ENCODE measurements around the gene SMIM20. TPM values are rescaled to one million over a fixed set of nuclear protein-coding genes. Genes with fewer than 3 reads are reported as not detected.

Gene SMIM20
- total RNA-seq, 1 experiment from 2014 or later, result 85.2 TPM

DNA sequence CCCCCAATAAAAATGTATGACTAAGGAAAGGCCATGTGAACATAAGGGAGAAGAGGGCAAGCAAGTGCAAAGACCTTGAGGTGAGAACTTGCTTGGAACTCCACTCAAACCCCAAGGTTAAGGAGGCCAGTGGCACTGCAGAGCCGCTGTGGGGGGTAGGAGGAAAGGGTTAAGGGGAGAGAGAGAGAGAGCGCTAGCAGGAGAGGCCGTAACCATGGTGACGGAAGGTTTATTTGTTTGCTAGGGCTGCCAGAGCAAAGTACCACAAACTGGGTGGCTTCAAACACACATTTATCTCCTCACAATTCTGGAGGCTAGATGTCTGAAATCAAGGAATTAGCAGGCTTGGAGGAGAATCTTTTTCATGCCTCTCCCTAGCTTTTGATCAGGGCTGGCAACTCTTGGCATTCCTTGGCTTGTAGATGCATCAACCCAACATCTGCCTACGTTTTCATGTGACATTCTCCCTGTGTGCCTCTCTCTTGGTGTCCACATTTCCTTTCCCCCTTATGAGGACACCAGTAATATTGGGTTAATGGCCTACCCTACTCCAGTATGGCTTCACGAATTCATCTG is 35.2 kb downstream of the SMIM20 start:
- no peaks in the 10 kb centered on the region for H3K27me3 ChIP-seq (ENCODE audit: low read length)
- H3K4me3 ChIP-seq (ENCODE audit: low read length), result no peak overlapping the region
- H3K27ac ChIP-seq (ENCODE audit: low read length), result no peak overlapping the region
- H3K4me1 ChIP-seq (ENCODE audit: low read length), result no peaks in the 10 kb centered on the region
- no peak overlapping the region for H3K9ac ChIP-seq (ENCODE audit: low read length)
- no peaks in the 10 kb centered on the region for H4K20me1 ChIP-seq (ENCODE audit: insufficient read depth, low read depth, low read length)
- H3K4me2 ChIP-seq (ENCODE audit: low read depth, low read length, poor library complexity, severe bottlenecking), result no peak overlapping the region
- no peak for DNase-seq
- no peak overlapping the region for H2AFZ ChIP-seq (ENCODE audit: low read length)
- no peaks in the 10 kb centered on the region for H3K9me2 ChIP-seq (replicated peaks; ENCODE audit: insufficient read depth, low read length)
- H3K9me3 ChIP-seq (ENCODE audit: low read length), result no peaks in the 10 kb centered on the region
- H3K79me2 ChIP-seq (ENCODE audit: low read length), result no peaks in the 10 kb centered on the region
- no peaks in the 10 kb centered on the region for H3K36me3 ChIP-seq (ENCODE audit: insufficient read depth, low read length)

DNA sequence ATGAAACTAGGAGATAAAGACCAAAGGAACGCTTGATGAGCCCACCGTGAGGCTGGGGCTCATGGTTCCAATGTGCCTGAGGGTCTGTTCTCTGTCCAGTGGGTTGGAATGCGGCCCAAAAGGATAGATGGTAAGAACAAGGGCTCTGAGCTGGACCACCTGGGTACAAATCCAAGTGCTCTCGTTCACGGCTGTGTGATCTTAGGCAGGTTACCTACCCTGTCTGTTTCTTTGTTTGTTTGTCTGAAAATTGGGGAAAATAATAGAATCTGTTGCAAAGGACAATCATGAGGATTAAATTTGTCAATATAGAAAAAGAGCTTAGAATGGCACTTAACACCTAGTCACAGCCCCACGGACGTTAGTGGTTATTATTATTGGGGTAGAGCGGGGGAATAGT is 36.0 kb downstream of the SMIM20 start:
- Histone ChIP-seq H2AFZ (ENCODE audit: low read length) (no peak overlapping the region), H3K27ac (ENCODE audit: low read length) (no peak overlapping the region), H3K36me3 (ENCODE audit: insufficient read depth, low read length) (no peaks in the 10 kb centered on the region), H3K9me3 (ENCODE audit: low read length) (no peaks in the 10 kb centered on the region), H4K20me1 (ENCODE audit: insufficient read depth, low read depth, low read length) (no peaks in the 10 kb centered on the region), H3K27me3 (ENCODE audit: low read length) (no peaks in the 10 kb centered on the region), H3K4me1 (ENCODE audit: low read length) (no peaks in the 10 kb centered on the region), H3K9me2 (replicated peaks; ENCODE audit: insufficient read depth, low read length) (no peaks in the 10 kb centered on the region), H3K4me2 (ENCODE audit: low read depth, low read length, poor library complexity, severe bottlenecking) (no peak overlapping the region), H3K4me3 (ENCODE audit: low read length) (no peak overlapping the region), H3K9ac (ENCODE audit: low read length) (no peak overlapping the region), H3K79me2 (ENCODE audit: low read length) (no peaks in the 10 kb centered on the region)
- no peak for DNase-seq

DNA sequence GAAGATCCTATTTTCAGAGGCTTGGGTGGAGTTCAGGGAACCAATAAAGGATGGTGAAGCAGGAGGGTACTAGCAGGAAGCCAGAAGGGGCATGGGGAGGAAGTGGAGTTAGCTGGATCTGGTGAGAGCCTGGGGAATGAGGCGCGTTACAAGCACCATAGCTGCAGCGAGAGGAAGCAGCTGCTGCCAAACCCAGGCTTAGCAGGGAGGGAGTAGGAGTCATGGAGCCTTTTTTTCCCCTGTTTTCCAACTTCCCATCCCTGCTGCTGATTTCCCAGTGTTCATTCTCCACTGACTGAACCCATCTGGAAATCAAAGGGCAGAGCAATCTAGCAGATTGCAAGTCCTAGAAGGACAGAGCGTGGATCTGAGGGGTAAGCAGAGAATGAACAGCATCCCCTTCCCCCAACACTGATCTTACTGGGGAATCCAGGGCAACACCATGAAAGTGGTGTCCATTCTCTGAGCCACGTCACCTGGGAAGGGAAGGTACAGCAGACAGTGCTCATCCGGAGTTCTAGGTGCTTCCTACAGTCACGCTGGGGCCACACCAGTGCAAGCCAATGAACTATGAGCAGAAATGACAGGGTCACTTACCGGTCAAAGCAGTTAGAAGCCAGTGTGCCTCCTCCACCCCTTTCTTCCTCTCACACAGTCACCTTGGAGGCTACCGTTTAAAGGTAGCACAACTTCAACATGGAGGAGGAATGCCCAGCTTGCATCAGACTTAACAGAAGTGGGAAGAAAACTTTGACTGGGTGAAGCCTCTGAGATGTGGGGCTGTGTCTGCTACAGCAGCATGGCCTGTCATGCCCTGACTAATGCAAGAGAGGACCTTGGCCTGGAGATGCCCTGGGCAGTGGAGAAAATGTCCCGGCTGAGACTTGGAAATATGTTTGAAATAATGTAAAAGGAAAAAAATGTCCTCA is 36.7 kb downstream of the SMIM20 start:
- Histone ChIP-seq H3K4me3 (ENCODE audit: low read length) (no peak overlapping the region), H3K27ac (ENCODE audit: low read length) (no peak overlapping the region), H2AFZ (ENCODE audit: low read length) (no peak overlapping the region), H3K36me3 (ENCODE audit: insufficient read depth, low read length) (no peaks in the 10 kb centered on the region), H3K9me2 (replicated peaks; ENCODE audit: insufficient read depth, low read length) (no peaks in the 10 kb centered on the region), H3K79me2 (ENCODE audit: low read length) (no peaks in the 10 kb centered on the region), H3K27me3 (ENCODE audit: low read length) (no peaks in the 10 kb centered on the region), H3K4me2 (ENCODE audit: low read depth, low read length, poor library complexity, severe bottlenecking) (no peak overlapping the region), H4K20me1 (ENCODE audit: insufficient read depth, low read depth, low read length) (no peaks in the 10 kb centered on the region), H3K9ac (ENCODE audit: low read length) (no peak overlapping the region), H3K4me1 (ENCODE audit: low read length) (no peaks in the 10 kb centered on the region), H3K9me3 (ENCODE audit: low read length) (no peaks in the 10 kb centered on the region)
- DNase-seq, result no peak

DNA sequence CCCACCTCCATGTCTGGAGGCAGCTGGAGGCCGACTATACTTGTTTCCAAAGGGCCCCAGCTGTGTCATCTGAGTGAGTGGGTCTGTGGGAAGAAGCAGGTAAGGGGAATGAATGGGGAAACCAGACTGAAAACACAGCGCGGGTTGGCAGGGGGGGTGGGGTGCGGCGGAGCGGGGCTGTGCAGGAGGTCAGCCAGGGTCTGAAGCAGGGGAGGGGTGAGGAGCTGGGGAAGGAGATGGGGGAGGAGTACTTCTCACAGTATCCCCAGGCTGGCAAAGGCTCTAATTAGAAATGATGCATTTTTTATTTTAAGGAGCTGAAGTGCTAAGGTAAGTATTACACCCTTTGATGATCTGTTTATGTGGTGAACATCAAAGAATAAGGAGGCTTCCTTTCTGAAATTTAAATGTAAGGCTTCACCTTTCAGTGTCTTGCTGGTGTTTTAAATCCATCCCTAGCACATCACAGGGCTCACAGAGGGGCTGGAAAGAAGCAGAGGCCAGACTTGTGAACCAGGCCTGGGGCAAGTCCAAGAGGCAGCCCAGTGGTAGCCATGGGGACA is 37.5 kb downstream of the SMIM20 start:
- Histone ChIP-seq H3K27me3 (ENCODE audit: low read length) (no peaks in the 10 kb centered on the region), H3K27ac (ENCODE audit: low read length) (no peak overlapping the region), H3K4me3 (ENCODE audit: low read length) (no peak overlapping the region), H3K9me3 (ENCODE audit: low read length) (no peaks in the 10 kb centered on the region), H3K4me1 (ENCODE audit: low read length) (no peaks in the 10 kb centered on the region), H3K9ac (ENCODE audit: low read length) (no peak overlapping the region), H4K20me1 (ENCODE audit: insufficient read depth, low read depth, low read length) (no peaks in the 10 kb centered on the region), H3K9me2 (replicated peaks; ENCODE audit: insufficient read depth, low read length) (no peaks in the 10 kb centered on the region), H3K4me2 (ENCODE audit: low read depth, low read length, poor library complexity, severe bottlenecking) (no peak overlapping the region), H2AFZ (ENCODE audit: low read length) (no peak overlapping the region), H3K36me3 (ENCODE audit: insufficient read depth, low read length) (no peaks in the 10 kb centered on the region), H3K79me2 (ENCODE audit: low read length) (no peaks in the 10 kb centered on the region)
- no peak for DNase-seq

DNA sequence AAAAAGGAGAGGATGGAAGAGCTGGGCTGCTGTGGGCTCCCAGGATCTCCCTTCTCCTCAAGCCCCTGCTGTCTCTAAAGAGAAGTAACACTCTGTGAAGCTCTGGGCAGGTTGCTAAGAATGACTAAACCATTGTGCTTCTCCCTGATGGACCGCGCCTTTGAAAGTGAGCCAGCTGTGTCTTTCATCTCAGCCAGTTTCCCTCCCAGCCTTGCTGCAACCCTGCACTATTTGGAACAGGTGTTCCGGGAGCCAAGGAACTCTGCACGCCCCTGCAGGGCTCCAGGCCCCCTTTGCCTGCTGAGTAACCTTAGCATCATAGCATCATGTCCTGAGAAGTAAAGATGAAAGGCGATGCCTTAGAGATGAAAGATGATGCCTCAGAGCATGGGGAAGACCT is 39.7 kb downstream of the SMIM20 start:
- H4K20me1 ChIP-seq (ENCODE audit: insufficient read depth, low read depth, low read length), result no peaks in the 10 kb centered on the region
- no peaks in the 10 kb centered on the region for H3K9me2 ChIP-seq (replicated peaks; ENCODE audit: insufficient read depth, low read length)
- H3K9me3 ChIP-seq (ENCODE audit: low read length), result no peaks in the 10 kb centered on the region
- H3K27ac ChIP-seq (ENCODE audit: low read length), result no peak overlapping the region
- no peak overlapping the region for H3K4me3 ChIP-seq (ENCODE audit: low read length)
- H3K4me2 ChIP-seq (ENCODE audit: low read depth, low read length, poor library complexity, severe bottlenecking), result no peak overlapping the region
- H2AFZ ChIP-seq (ENCODE audit: low read length), result no peak overlapping the region
- H3K27me3 ChIP-seq (ENCODE audit: low read length), result no peaks in the 10 kb centered on the region
- H3K4me1 ChIP-seq (ENCODE audit: low read length), result no peaks in the 10 kb centered on the region
- no peaks in the 10 kb centered on the region for H3K79me2 ChIP-seq (ENCODE audit: low read length)
- DNase-seq, result no peak
- no peaks in the 10 kb centered on the region for H3K36me3 ChIP-seq (ENCODE audit: insufficient read depth, low read length)
- no peak overlapping the region for H3K9ac ChIP-seq (ENCODE audit: low read length)

DNA sequence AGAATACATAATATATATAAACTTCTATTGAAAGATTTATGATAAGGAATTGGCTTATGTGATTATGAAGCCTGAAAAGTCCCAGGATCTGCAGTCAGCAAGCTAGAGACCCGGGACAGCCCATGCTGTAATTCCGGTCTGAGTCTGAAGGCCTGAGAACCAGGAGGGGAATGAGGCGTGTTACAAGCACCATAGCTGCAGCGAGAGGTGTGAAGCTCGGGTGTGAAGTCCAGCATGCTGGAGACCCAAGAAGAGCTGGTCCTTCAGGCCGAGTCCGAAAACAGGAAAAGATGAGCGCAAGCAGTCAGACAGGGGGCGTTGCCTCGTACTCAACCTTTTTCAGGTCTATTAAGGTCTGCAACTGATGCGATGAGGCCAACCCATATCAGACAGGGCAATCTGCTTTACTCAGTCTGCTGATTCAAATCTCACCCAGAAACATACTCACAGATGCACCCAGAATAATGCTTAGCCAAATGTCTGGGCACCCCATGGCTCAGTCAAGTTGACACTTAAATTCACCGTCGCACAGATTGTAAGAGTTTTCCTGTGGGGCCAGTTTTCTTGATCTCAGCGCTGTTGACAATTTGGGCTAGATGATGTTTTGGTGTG is 40.4 kb downstream of the SMIM20 start:
- Histone ChIP-seq H3K4me2 (ENCODE audit: low read depth, low read length, poor library complexity, severe bottlenecking) (no peak overlapping the region), H3K27me3 (ENCODE audit: low read length) (no peaks in the 10 kb centered on the region), H3K4me3 (ENCODE audit: low read length) (no peak overlapping the region), H2AFZ (ENCODE audit: low read length) (no peak overlapping the region), H3K79me2 (ENCODE audit: low read length) (no peaks in the 10 kb centered on the region), H3K27ac (ENCODE audit: low read length) (no peak overlapping the region), H3K4me1 (ENCODE audit: low read length) (no peaks in the 10 kb centered on the region), H4K20me1 (ENCODE audit: insufficient read depth, low read depth, low read length) (no peaks in the 10 kb centered on the region), H3K9ac (ENCODE audit: low read length) (no peak overlapping the region), H3K9me3 (ENCODE audit: low read length) (no peaks in the 10 kb centered on the region), H3K9me2 (replicated peaks; ENCODE audit: insufficient read depth, low read length) (no peaks in the 10 kb centered on the region), H3K36me3 (ENCODE audit: insufficient read depth, low read length) (no peaks in the 10 kb centered on the region)
- DNase-seq, result no peak

DNA sequence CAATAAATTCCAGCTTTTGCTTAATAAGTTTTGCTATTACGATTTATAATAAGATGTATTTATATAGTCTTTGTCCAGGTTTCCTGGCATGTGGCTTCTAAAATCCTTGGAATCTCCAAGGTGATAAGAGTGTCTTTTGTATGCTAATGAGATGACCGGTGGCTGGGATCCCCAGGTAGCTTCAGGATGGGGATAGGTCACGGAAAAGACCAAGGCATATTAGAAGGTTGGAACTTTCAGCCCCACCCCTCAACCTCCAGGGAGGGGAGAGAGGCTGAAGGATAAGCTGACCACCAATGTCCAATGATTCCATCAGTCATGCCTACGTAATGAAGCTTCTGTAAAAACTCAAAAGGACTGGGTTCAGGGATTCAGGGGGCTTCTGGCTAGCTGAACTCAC is 41.7 kb downstream of the SMIM20 start:
- no peak for DNase-seq
- H4K20me1 ChIP-seq (ENCODE audit: insufficient read depth, low read depth, low read length), result no peaks in the 10 kb centered on the region
- H3K27me3 ChIP-seq (ENCODE audit: low read length), result no peaks in the 10 kb centered on the region
- no peak overlapping the region for H3K4me3 ChIP-seq (ENCODE audit: low read length)
- no peaks in the 10 kb centered on the region for H3K9me3 ChIP-seq (ENCODE audit: low read length)
- H3K36me3 ChIP-seq (ENCODE audit: insufficient read depth, low read length), result no peaks in the 10 kb centered on the region
- no peaks in the 10 kb centered on the region for H3K4me1 ChIP-seq (ENCODE audit: low read length)
- no peaks in the 10 kb centered on the region for H3K9me2 ChIP-seq (replicated peaks; ENCODE audit: insufficient read depth, low read length)
- H3K4me2 ChIP-seq (ENCODE audit: low read depth, low read length, poor library complexity, severe bottlenecking), result no peak overlapping the region
- H3K79me2 ChIP-seq (ENCODE audit: low read length), result no peaks in the 10 kb centered on the region
- H3K27ac ChIP-seq (ENCODE audit: low read length), result no peak overlapping the region
- H3K9ac ChIP-seq (ENCODE audit: low read length), result no peak overlapping the region
- H2AFZ ChIP-seq (ENCODE audit: low read length), result no peak overlapping the region

DNA sequence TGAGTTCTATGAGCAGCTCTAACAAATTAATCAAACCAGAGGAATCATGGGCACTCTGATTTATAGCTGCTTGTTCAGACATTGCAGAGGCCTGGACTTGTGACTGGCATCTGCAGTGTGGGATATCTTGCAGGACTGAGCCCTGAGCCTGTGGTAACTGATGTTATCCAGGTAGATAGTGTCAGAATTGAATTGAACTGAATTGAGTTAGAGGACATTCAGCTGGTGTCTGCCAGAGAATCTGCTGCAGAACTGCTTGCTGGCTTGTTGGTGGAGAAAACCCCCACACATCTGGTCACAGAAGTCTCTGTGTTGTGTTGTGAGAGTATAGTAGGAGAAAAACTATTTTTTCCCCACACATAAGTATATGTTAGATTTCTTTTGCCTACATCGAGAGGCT is 42.2 kb downstream of the SMIM20 start:
- H2AFZ ChIP-seq (ENCODE audit: low read length), result no peak overlapping the region
- no peak overlapping the region for H3K27ac ChIP-seq (ENCODE audit: low read length)
- no peak overlapping the region for H3K9ac ChIP-seq (ENCODE audit: low read length)
- H4K20me1 ChIP-seq (ENCODE audit: insufficient read depth, low read depth, low read length), result no peaks in the 10 kb centered on the region
- H3K4me3 ChIP-seq (ENCODE audit: low read length), result no peak overlapping the region
- H3K27me3 ChIP-seq (ENCODE audit: low read length), result no peaks in the 10 kb centered on the region
- H3K36me3 ChIP-seq (ENCODE audit: insufficient read depth, low read length), result no peaks in the 10 kb centered on the region
- no peaks in the 10 kb centered on the region for H3K9me3 ChIP-seq (ENCODE audit: low read length)
- H3K4me1 ChIP-seq (ENCODE audit: low read length), result no peaks in the 10 kb centered on the region
- H3K9me2 ChIP-seq (replicated peaks; ENCODE audit: insufficient read depth, low read length), result no peaks in the 10 kb centered on the region
- no peak for DNase-seq
- no peak overlapping the region for H3K4me2 ChIP-seq (ENCODE audit: low read depth, low read length, poor library complexity, severe bottlenecking)
- H3K79me2 ChIP-seq (ENCODE audit: low read length), result no peaks in the 10 kb centered on the region

Data from Karpas-422 (cell line).